SH-SY5Y (cell line): Measurements from ENCODE around the gene IL10.

Source experiments
- GATA2 ChIP-seq: IDR thresholded peaks from 2 replicates; pipeline ENCODE4 v1.6.1; 2011; ENCODE audit warnings: mild to moderate bottlenecking, low read depth, low read length
- GATA3 ChIP-seq: IDR thresholded peaks from 2 replicates; pipeline ENCODE4 v1.6.1; 2011; ENCODE audit warnings: low read depth, mild to moderate bottlenecking, low read length, moderate library complexity

GRCh38 chr1:206800411-206800810, 28.1 kb upstream of the IL10 start:
- TF ChIP-seq GATA2: no peak
- no peak for TF ChIP-seq GATA3
